WERI-Rb-1 (cell line): ENCODE measurements around the gene ATP2A2.
"Not testable (repeated sequence)": the region's sequence is repeated elsewhere in the genome, so short reads cannot be mapped to it uniquely, and the experiment has no call there.

ENCODE experiments used
- DNase-seq: peaks from one replicate; pipeline ENCODE4 v3.0.0-alpha.2; 2020
- H3K27ac ChIP-seq: fragments of 250-450 bp; sonication (Bioruptor Pico); 2 replicates; pipeline ENCODE4 v1.5.1; 2020; ENCODE audit warnings: mild to moderate bottlenecking, moderate library complexity
- H3K27me3 ChIP-seq: fragments of 250-450 bp; sonication (Bioruptor Pico); 2 replicates; pipeline ENCODE4 v1.5.1; 2021; ENCODE audit warnings: mild to moderate bottlenecking, low read depth, moderate library complexity; ENCODE audit not compliant: insufficient read depth, severe bottlenecking
- H3K36me3 ChIP-seq: fragments of 250-450 bp; sonication (Bioruptor Pico); 2 replicates; pipeline ENCODE4 v1.5.1; 2020; ENCODE audit warnings: mild to moderate bottlenecking, moderate library complexity
- H3K4me3 ChIP-seq: 2 replicates; pipeline ENCODE4 v1.5.1; 2011; ENCODE audit warnings: low read depth, mild to moderate bottlenecking, control low read depth, low read length
- H3K9me3 ChIP-seq: fragments of 250-450 bp; sonication (Bioruptor Pico); 2 replicates; pipeline ENCODE4 v1.5.1; 2021; ENCODE audit warnings: mild to moderate bottlenecking, moderate library complexity; ENCODE audit not compliant: severe bottlenecking
- TF ChIP-seq, protein P1 (sequence below): IDR thresholded peaks from 2 replicates; pipeline ENCODE4 v1.5.1; 2011; ENCODE audit warnings: low read depth, mild to moderate bottlenecking, control low read depth, inconsistent platforms, low read length

The ATP2A2 gene

DNA sequence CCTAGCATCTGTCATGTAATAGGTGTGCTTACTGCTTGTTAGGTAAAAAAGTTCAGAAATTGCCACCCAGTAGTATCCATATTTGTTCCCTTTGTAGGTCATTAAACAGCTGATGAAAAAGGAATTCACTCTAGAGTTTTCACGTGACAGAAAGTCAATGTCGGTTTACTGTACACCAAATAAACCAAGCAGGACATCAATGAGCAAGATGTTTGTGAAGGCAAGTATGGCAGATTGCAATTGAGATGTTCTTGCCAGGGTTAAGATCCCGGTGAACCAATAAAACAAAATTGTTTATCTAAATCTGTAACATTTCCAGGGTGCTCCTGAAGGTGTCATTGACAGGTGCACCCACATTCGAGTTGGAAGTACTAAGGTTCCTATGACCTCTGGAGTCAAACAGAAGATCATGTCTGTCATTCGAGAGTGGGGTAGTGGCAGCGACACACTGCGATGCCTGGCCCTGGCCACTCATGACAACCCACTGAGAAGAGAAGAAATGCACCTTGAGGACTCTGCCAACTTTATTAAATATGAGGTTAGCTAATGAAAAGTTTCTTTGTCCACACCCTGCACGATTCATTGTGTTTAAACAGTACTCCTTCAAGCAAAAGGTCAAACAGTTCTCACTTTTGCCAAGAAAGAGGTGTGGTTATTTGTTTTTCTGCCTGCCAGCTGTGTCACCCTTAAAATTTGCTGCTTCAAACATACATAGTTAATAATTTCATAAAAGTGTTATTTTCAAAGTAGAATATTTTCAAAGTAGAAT, 58.3 kb downstream of the ATP2A2 start:
- no peak for DNase-seq
- TF ChIP-seq, protein P1, sequence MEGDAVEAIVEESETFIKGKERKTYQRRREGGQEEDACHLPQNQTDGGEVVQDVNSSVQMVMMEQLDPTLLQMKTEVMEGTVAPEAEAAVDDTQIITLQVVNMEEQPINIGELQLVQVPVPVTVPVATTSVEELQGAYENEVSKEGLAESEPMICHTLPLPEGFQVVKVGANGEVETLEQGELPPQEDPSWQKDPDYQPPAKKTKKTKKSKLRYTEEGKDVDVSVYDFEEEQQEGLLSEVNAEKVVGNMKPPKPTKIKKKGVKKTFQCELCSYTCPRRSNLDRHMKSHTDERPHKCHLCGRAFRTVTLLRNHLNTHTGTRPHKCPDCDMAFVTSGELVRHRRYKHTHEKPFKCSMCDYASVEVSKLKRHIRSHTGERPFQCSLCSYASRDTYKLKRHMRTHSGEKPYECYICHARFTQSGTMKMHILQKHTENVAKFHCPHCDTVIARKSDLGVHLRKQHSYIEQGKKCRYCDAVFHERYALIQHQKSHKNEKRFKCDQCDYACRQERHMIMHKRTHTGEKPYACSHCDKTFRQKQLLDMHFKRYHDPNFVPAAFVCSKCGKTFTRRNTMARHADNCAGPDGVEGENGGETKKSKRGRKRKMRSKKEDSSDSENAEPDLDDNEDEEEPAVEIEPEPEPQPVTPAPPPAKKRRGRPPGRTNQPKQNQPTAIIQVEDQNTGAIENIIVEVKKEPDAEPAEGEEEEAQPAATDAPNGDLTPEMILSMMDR = no peak
- Histone ChIP-seq H3K27me3 (no peaks in the 10 kb centered on the region), H3K4me3 (no peak overlapping the region), H3K9me3 (no peaks in the 10 kb centered on the region), H3K27ac (no peak overlapping the region), H3K36me3 (peaks cover 100% of the 10 kb centered on the region)

- Histone ChIP-seq H3K36me3 (peaks cover 100% of the 10 kb centered on the region), H3K27ac (peak overlapping the region; percentile 89)
- not testable (repeated sequence) for H3K27me3 ChIP-seq, H3K9me3 ChIP-seq, H3K4me3 ChIP-seq, DNase-seq
These were observed 59.2 kb downstream of the ATP2A2 start for GRCh38 chr12:110340261-110340660.

DNA sequence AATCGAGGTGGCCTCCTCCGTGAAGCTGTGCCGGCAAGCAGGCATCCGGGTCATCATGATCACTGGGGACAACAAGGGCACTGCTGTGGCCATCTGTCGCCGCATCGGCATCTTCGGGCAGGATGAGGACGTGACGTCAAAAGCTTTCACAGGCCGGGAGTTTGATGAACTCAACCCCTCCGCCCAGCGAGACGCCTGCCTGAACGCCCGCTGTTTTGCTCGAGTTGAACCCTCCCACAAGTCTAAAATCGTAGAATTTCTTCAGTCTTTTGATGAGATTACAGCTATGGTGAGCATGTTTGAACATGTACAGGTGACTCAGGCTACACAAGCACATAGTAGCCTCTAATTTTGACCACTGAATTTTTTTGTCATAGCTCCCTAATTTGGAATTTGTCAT, 59.7 kb downstream of the ATP2A2 start:
- Histone ChIP-seq H3K36me3 (peaks cover 100% of the 10 kb centered on the region), H3K27ac (peak overlapping the region; percentile 89), H3K27me3 (no peaks in the 10 kb centered on the region), H3K4me3 (no peak overlapping the region), H3K9me3 (no peaks in the 10 kb centered on the region)
- peak; percentile 94 for DNase-seq
- TF ChIP-seq, protein P1 = no peak

- Histone ChIP-seq H3K9me3 (no peaks in the 10 kb centered on the region), H3K27me3 (no peaks in the 10 kb centered on the region), H3K36me3 (peaks cover 97% of the 10 kb centered on the region), H3K27ac (peak overlapping the region; percentile 89), H3K4me3 (no peak overlapping the region)
- DNase-seq = no peak
- TF ChIP-seq, protein P1 = no peak
These were observed 61.1 kb downstream of the ATP2A2 start for GRCh38 chr12:110342157-110342556.

- Histone ChIP-seq H3K9me3 (no peaks in the 10 kb centered on the region), H3K36me3 (peaks cover 97% of the 10 kb centered on the region), H3K4me3 (no peak overlapping the region), H3K27ac (peak overlapping the region; percentile 89), H3K27me3 (no peaks in the 10 kb centered on the region)
- TF ChIP-seq, protein P1 = no peak
- DNase-seq = peak; percentile 79
These were observed 62.1 kb downstream of the ATP2A2 start for GRCh38 chr12:110343114-110343513.

- Histone ChIP-seq H3K27me3 (no peaks in the 10 kb centered on the region), H3K27ac (peak overlapping the region; percentile 89), H3K9me3 (no peaks in the 10 kb centered on the region), H3K4me3 (no peak overlapping the region), H3K36me3 (peaks cover 97% of the 10 kb centered on the region)
- TF ChIP-seq, protein P1 = no peak
- DNase-seq = no peak
These were observed 62.9 kb downstream of the ATP2A2 start for GRCh38 chr12:110343736-110344555.
